ENCODE measurements around the gene LDLRAD4.
"Not testable (repeated sequence)": the region's sequence is repeated elsewhere in the genome, so short reads cannot be mapped to it uniquely, and the experiment has no call there.

The LDLRAD4 gene

DNA sequence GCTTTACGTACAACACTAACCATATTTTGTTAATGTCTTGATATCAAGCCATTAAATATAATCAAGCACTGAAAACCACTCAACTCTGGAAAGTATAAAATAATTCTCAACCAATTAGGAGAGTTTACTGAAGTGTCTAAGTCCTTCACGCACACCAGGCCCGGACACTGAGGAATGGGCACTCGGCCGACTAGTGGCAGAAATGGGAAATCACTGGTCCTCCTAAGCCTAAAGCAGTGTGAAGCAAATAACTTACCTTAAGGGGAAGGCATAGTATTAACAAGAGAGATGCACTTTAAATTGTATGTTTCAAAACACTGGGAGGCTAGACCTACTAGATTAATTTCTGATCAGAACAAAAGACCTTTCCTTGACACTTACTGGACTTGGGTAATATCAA lies 462.1 kb downstream of the LDLRAD4 start:
- in situ Hi-C loops (cut with MboI; ENCODE audit: low sequenced_read_pairs): no loop called here

DNA sequence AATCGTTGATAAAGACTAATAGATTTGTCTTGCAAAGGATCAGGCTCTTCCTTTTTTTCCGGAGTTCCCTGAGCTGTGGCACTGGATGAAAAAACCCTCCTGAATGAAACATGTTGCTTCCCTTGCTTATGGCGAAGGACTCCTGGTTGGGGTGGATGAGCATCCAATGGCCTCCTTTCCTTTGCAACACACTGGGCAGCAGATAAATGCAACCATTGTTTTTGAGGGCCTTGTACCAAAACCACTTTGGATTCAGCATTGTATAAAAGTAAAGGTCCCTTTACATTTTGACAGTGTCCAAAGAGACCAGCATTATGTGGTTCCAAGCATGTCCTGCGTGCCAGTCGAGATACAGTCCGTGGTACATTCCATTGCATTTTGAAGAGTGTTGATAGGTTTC lies 463.1 kb downstream of the LDLRAD4 start:
- in situ Hi-C loops (cut with MboI; ENCODE audit: low sequenced_read_pairs): no loop called here

DNA sequence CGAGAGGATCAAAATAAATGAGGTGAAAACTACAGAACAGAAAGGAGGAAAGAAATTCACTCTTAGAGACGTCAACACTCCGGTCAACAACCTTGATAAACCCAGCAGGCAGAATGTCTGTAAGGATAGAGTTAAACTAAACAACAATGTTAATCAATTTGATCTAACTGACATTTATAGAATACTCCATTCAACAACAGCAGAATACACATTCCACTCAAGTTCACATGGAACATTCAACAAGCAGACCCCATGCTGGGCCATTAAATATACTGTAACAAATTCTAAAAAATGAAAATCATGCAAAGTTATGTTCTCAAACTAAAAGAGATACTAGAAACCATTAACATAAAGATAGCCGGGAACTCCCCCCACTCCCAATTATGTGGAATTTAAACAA lies 466.0 kb downstream of the LDLRAD4 start:
- in situ Hi-C loops (cut with MboI; ENCODE audit: low sequenced_read_pairs): no loop called here

DNA sequence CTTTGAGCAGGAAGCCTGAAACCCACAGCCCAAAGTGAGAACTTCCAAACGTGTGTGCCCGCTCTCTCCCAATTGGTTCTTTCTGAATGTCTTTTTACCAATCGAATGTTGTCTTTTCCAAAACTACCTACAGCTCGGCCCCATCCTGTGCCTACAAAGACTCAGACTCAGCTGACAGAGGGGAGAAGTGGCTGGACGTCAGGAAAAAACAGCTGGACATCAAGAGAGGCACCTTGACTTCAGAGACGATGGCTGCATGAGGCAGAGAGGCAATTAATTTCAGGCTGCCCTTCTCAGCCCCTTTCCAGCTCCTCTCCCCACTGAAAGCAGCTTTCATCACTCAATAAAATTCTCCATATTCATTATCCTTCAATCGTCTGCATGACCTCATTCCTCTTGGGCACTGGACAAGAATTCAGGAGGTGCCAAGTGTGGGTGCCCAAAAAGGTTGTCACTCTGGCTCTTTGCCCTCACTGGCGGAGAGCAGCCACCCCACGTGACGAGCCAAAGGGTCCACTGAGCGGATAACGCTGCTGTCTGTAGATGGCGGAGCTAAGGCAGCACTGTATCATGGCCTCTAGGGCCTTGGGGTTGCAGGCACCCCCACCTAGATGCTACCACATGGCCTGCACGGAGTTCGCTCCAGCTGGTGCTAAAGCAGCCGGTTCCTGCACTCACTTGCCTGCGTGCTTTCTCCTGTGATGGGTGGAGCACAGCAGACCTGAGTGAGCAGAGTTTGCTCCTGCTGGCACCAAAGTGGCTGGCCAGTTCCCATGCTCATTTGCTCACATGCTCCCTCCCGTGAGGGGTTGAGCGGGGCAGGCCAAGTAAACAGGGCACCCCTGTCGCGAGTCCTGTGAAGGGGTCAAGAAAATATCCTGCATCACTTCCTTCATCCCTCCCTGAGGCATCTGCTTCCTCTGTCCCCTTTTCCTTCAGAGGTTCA lies 469.9 kb downstream of the LDLRAD4 start:
- in situ Hi-C loops (cut with MboI; ENCODE audit: low sequenced_read_pairs): no loop called here

DNA sequence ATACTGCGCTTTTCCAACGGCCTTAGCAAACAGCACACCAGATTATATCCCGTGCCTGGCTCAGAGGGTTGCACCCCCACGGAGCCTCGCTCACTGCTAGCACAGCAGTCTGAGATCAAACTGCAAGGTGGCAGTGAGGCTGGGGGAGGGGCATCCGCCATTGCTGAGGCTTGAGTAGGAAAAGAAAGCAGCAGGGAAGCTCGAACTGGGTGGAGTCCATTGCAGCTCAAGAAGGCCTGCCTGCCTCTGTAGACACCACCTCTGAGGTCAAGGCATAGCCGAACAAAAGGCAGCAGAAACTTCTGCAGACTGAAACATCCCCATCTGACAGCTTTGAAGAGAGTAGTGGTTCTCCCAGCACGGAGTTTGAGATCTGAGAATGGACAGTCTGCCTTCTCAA lies 471.5 kb downstream of the LDLRAD4 start:
- in situ Hi-C loops (cut with MboI; ENCODE audit: low sequenced_read_pairs): not testable (repeated sequence)

DNA sequence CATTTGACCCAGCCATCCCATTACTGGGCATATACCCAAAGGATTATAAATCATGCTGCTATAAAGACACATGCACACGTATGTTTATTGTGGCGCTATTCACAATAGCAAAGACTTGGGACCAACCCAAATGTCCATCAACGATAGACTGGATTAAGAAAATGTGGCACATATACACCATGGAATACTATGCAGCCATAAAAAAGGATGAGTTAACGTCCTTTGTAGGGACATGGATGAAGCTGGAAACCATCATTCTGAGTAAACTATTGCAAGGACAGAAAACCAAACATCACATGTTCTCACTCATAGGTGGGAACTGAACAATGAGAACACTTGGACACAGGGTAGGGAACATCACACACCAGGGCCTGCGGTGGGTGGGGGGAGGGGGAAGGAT lies 476.8 kb downstream of the LDLRAD4 start:
- in situ Hi-C loops (cut with MboI; ENCODE audit: low sequenced_read_pairs): not testable (repeated sequence)

DNA sequence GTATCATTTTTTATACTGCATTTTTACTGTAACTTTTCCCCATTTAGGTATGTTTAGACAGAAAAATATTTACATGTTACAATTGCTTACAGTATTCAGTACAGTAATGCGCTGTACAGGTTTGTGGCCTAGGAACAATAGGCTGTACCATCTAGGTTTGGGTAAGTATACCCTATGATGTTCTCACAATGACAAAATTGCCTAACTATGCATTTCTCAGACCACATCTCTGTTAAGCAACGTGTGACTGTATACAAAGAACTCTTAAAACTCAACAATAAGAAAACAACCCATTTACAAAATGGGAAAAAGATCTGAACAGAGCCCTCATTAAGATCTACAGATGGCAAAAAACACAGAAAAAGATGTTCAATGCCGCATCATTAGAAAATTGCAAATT lies 478.4 kb downstream of the LDLRAD4 start:
- in situ Hi-C loops (cut with MboI; ENCODE audit: low sequenced_read_pairs): no loop called here

DNA sequence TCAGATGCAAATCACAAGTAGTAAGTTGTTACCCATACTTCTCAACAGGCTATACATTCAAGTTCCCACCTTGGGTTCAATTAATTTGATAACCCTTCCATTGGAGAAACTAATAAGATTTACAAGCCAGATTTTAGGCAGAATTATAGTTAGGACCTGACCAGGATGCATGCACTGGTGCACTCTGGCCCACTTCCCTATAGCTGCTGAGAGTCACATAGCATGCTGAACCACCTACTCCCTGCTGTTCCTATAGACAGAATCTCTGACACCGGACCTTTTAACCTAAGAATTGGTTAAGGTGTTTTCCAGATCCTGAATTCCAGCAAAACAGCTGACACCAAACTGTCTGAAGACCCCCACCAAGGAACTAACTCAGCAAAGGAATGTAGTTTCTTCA lies 481.6 kb downstream of the LDLRAD4 start:
- in situ Hi-C loops (cut with MboI; ENCODE audit: low sequenced_read_pairs): no loop called here

All from HL-60/S4 treated with retinoic acid at 250 ng/mL for 4 days and 3 days (cell line).